ENCODE measurements around the gene HSF5. TPM values are rescaled to one million over a fixed set of nuclear protein-coding genes. Genes with fewer than 3 reads are reported as not detected.

The HSF5 gene
- total and polyA plus RNA-seq, 2 of the 4 experiments (the other 2 are of a cell fraction) = not detected

- TF ChIP-seq CTCF (conservative IDR thresholded peaks at IDR 0.05; ENCODE audit: low read depth, low read length) (no peak), RCOR1 (IDR thresholded peaks at IDR 0.05; ENCODE audit: insufficient replicate concordance, low read length) (no peak)
Measured at GRCh38 chr17:58487589-58488427, at the start of gene HSF5 (continued).

- DNase-seq = no peak
- Histone ChIP-seq H3K56ac (ENCODE audit: extremely low read depth, insufficient read depth, low read length) (no peak overlapping the region), H3K18ac (ENCODE audit: low read depth, low read length) (no peak overlapping the region), H2BK5ac (ENCODE audit: low read depth, low read length, poor library complexity, severe bottlenecking) (no peak overlapping the region), H3K79me1 (ENCODE audit: low read depth in 1 of 2, low read length in 2 of 2) (no peaks in the 10 kb centered on the region), H2AK5ac (ENCODE audit: low read depth, low read length) (no peak overlapping the region), H3K23ac (ENCODE audit: low read depth, low read length) (no peak overlapping the region), H2AFZ (replicated peaks; ENCODE audit: low read length, poor library complexity) (no peak overlapping the region), H2BK15ac (ENCODE audit: low read depth, low read length) (no peak overlapping the region), H2BK120ac (ENCODE audit: low read depth, low read length) (no peak overlapping the region), H4K8ac (ENCODE audit: low read depth in 2 of 2, low read length in 2 of 2) (no peak overlapping the region), H3K9me3 (ENCODE audit: control insufficient read depth, insufficient read depth, low read length) (no peaks in the 10 kb centered on the region), H2AK9ac (replicated peaks; ENCODE audit: low read depth, low read length, poor library complexity) (no peak overlapping the region), H3K4me2 (ENCODE audit: low read depth, low read length) (no peak overlapping the region), H3K4me3 (ENCODE audit: insufficient read depth, low read depth, low read length) (no peak overlapping the region), H3K9me1 (ENCODE audit: insufficient read depth, low read length) (peaks cover 6% of the 10 kb centered on the region; the same call in 1 of the 2 replicates), H3K36me3 (ENCODE audit: control insufficient read depth, insufficient read depth, low read length) (no peaks in the 10 kb centered on the region), H4K20me1 (ENCODE audit: insufficient read depth, low read length) (no peaks in the 10 kb centered on the region), H4K91ac (ENCODE audit: insufficient read depth, low read depth, low read length) (no peak overlapping the region), H4K5ac (ENCODE audit: low read depth, low read length) (no peak overlapping the region), H3K27ac (ENCODE audit: insufficient read depth, low read length) (no peak overlapping the region), H2BK20ac (ENCODE audit: low read depth, low read length) (no peak overlapping the region), H3K4ac (ENCODE audit: low read depth, low read length) (no peak overlapping the region), H3K9ac (ENCODE audit: low read depth, low read length) (no peak overlapping the region), H3K14ac (replicated peaks; ENCODE audit: low read depth, low read length) (no peak overlapping the region), H3K27me3 (ENCODE audit: control insufficient read depth, insufficient read depth, low read length) (peaks cover 37% of the 10 kb centered on the region), H3K4me1 (ENCODE audit: control insufficient read depth, insufficient read depth, low read length) (peaks cover 5% of the 10 kb centered on the region; the same call in 1 of the 2 replicates)
- no CpG with 5 or more reads among the region's 4 CpGs for WGBS, 2 experiments (ENCODE audit: extremely low coverage in 2 of 2, insufficient read length in 1 of 2)
- ChIA-PET CTCF (no interaction called here), POLR2A (ENCODE audit: unreplicated experiment) (no interaction called here)
- no peak for TF ChIP-seq MAFK (IDR thresholded peaks at IDR 0.05; ENCODE audit: low read depth, low read length)
- intact Hi-C loops (cut with micrococcal nuclease) (no loop called here), in situ Hi-C loops (cut with MboI; ENCODE audit: low sequenced_read_pairs) (no loop called here), dilution Hi-C loops (cut with HindIII; ENCODE audit: low sequenced_read_pairs, unreplicated experiment) (no loop called here)
- ATAC-seq (ENCODE audit: low read depth) = no peak
- no TSS peak for BruUV-seq (replicated peaks)
Measured at GRCh38 chr17:58537266-58537665, 49.1 kb upstream of the HSF5 start.

All from IMR-90 (cell line).